ENCODE measurements around the gene NQO1.
"Not testable (repeated sequence)": the region's sequence is repeated elsewhere in the genome, so short reads cannot be mapped to it uniquely, and the experiment has no call there.

Gene NQO1

DNA sequence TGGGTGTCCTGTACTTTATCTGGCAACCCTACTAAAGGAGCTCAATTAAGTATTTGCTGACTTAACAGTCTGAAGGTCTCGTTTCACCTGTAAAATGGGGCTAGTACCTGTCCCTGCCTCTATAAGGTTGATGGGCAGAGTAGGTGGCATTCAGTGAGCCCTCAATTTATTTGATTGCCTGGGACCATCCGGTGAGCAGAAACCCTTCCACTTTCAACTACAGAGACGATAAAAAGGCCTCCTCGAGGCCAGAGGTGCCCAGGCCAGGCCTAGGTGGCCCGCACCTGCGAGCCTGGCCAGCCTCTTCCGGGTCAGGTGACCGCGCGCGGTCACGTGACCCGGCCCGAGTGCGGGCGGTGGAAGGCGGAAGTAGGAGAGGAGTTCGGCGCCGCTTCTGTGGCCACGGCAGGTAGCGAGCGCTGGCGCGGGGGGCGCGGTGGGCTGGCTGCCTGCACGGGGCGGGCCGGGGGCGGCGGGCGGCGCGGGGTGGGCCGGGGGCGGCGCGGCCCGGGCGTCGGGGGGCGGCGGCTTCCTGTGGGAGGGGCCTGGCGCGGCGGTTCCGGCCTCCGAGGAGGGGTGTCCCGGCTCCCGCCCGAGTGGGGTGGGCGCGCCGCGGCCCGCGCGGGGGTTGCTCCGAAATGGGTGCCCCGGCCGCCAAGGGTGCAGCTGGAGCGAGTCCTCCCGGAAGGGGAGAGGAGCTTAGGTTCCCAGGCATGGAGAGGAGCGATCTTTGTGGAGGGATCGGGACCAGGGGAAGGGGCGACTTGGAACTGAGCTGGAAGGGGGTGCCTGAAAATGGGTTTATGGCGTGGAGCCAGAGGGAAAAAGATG, 35.8 kb upstream of the NQO1 start, which contains the start of gene WWP2:
Gene WWP2, plus strand, starts transcription at position 350 of the 831 bp plus-strand sequence. CDS start 24,679 bp downstream, outside the sequence.
- Histone ChIP-seq H3K9ac (ENCODE audit: low read length in 5 of 5) (peak within 1 kb of the TSS; percentile 85 to 98 (median 92)), H3K27ac (ENCODE audit: low read depth, low read length) (peak within 1 kb of the TSS; percentile 90), H3K27me3 (ENCODE audit: control insufficient read depth in 5 of 5, insufficient read depth in 4 of 5, low read length in 5 of 5) (no peaks in the 10 kb centered on the region), H3K9me3 (ENCODE audit: control insufficient read depth in 5 of 5, low read length in 5 of 5) (no peaks in the 10 kb centered on the region), H3K4me3 (ENCODE audit: low read depth in 1 of 5, low read length in 5 of 5) (peak within 1 kb of the TSS; percentile 89 to 99 (median 96)), H3K36me3 (ENCODE audit: control insufficient read depth in 5 of 5, insufficient read depth in 5 of 5, low read length in 5 of 5) (no peaks in the 10 kb centered on the region), H3K4me1 (ENCODE audit: control insufficient read depth in 5 of 5, insufficient read depth in 5 of 5, low read length in 5 of 5) (peaks cover 0 to 20% (median 18%) of the 10 kb centered on the region in 5 donors)

DNA sequence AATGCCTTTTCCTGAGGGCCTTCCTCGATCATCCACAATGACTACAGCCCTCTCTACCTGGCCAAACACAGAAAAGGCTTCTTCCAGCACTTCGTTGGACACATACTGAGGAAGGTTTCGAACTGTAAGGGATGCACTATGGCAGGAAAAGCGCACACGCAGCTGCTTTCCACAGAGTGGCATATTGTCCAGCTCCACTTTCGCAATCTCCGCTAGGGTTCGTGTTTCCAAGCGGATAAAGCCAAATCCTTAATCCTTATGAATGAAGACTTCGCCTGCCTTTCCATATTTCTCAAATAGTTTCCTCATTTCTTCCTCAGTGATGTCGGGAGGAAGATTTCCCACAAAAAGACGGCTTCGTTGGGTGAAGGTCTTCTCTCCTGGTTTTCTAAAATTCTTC, 31.0 kb upstream of the NQO1 start:
- not testable (repeated sequence) for H3K4me3 ChIP-seq (ENCODE audit: low read depth in 1 of 5, low read length in 5 of 5); H3K36me3 ChIP-seq (ENCODE audit: control insufficient read depth in 5 of 5, insufficient read depth in 5 of 5, low read length in 5 of 5); H3K27ac ChIP-seq (ENCODE audit: low read depth, low read length); H3K27me3 ChIP-seq (ENCODE audit: control insufficient read depth in 5 of 5, insufficient read depth in 4 of 5, low read length in 5 of 5); H3K9me3 ChIP-seq (ENCODE audit: control insufficient read depth in 5 of 5, low read length in 5 of 5); H3K9ac ChIP-seq (ENCODE audit: low read length in 5 of 5)
- H3K4me1 ChIP-seq (ENCODE audit: control insufficient read depth in 5 of 5, insufficient read depth in 5 of 5, low read length in 5 of 5) = peaks cover 1 to 24% (median 22%) of the 10 kb centered on the region in 5 donors

DNA sequence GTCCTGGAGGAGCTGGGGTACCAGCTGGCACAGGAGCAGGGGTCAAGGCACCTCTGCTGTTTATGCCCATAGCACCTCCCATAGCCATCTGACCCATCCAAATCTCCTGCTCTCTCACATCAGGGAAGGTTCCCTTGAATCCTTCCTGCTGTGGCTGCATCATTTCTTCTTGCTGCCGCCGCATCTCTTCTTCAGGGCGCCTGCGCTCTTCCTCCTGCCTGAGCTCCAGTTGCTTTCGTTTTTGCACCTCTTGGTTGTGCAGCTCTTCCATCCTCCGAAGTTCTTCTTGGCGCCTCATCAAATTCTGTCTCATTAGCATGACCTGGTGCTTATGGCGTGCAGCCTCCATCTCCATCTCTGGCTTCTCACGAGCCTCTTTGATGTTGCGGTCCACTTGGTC, 30.3 kb upstream of the NQO1 start:
- Histone ChIP-seq H3K9ac (ENCODE audit: low read length in 5 of 5) (no peak overlapping the region), H3K27ac (ENCODE audit: low read depth, low read length) (no peak overlapping the region)

DNA sequence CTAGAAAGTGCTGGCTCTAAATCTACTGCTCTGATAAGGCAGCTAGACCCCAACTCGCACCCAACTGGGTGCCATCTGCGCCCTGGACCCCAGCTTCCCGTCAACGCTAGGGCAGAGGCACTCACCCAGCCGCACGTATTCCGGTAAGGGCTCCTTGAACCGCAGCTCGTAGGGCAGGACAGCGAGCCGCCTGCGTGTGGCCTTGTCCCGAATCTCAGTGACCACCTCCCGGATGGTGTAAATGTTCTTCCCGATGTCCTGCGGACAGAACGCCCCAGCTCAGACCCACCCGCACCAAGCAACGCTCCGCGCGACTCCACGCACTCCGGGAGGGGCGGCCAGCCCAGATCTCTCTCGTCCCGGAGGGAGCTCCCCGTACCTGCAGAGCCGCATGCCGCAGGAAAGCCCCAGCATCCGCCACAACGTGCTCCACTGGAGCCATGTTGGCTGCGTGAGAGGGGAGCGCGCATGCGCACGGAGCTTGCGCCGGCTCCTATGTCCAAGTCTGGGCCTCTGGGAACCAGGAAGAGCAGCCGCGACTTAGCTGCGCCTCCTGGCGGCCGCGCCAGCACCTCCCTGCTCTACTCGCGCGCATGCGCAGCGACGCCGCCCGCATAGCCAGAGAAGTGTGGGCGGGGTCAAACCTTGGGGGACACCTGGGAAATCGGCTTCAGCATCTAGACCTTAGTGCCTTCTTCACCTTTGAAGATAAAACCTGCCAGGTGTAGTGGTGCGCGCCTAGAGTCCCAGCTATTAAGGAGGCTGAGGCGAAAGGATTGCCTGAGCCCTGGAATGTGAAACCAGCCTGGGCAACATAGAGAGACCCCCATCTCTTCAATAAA, 28.3 kb upstream of the NQO1 start, which contains the start of gene NOB1:
Gene NOB1, minus strand, starts transcription at position 458 of the 842 bp plus-strand sequence. Its CDS starts 16 bp downstream, at position 442.
- H3K9me3 ChIP-seq (ENCODE audit: control insufficient read depth in 5 of 5, low read length in 5 of 5) = no peaks in the 10 kb centered on the region
- peak within 1 kb of the TSS; percentile 39 to 95 (median 79) for H3K9ac ChIP-seq (ENCODE audit: low read length in 5 of 5)
- peaks cover 3 to 16% (median 11%) of the 10 kb centered on the region in 5 donors for H3K36me3 ChIP-seq (ENCODE audit: control insufficient read depth in 5 of 5, insufficient read depth in 5 of 5, low read length in 5 of 5)
- peak within 1 kb of the TSS; percentile 80 for H3K27ac ChIP-seq (ENCODE audit: low read depth, low read length)
- H3K4me3 ChIP-seq (ENCODE audit: low read depth in 1 of 5, low read length in 5 of 5) = peak within 1 kb of the TSS; percentile 79 to 98 (median 94)
- H3K4me1 ChIP-seq (ENCODE audit: control insufficient read depth in 5 of 5, insufficient read depth in 5 of 5, low read length in 5 of 5) = peaks cover 1 to 18% (median 16%) of the 10 kb centered on the region in 5 donors
- H3K27me3 ChIP-seq (ENCODE audit: control insufficient read depth in 5 of 5, insufficient read depth in 4 of 5, low read length in 5 of 5) = no peaks in the 10 kb centered on the region

More for the DNA sequence above, 30.3 kb upstream of the NQO1 start:
- no peak overlapping the region for H3K4me3 ChIP-seq (ENCODE audit: low read depth in 1 of 5, low read length in 5 of 5)
- peaks cover 0 to 4% (median 3%) of the 10 kb centered on the region in 5 donors for H3K36me3 ChIP-seq (ENCODE audit: control insufficient read depth in 5 of 5, insufficient read depth in 5 of 5, low read length in 5 of 5)
- H3K9me3 ChIP-seq (ENCODE audit: control insufficient read depth in 5 of 5, low read length in 5 of 5) = no peaks in the 10 kb centered on the region
- H3K27me3 ChIP-seq (ENCODE audit: control insufficient read depth in 5 of 5, insufficient read depth in 4 of 5, low read length in 5 of 5) = no peaks in the 10 kb centered on the region
- H3K4me1 ChIP-seq (ENCODE audit: control insufficient read depth in 5 of 5, insufficient read depth in 5 of 5, low read length in 5 of 5) = peaks cover 1 to 21% (median 18%) of the 10 kb centered on the region in 5 donors

- H3K4me3 ChIP-seq (ENCODE audit: low read depth in 1 of 5, low read length in 5 of 5) = peak overlapping the region; percentile 79 to 98 (median 94)
- peak overlapping the region; percentile 80 for H3K27ac ChIP-seq (ENCODE audit: low read depth, low read length)
- H3K9ac ChIP-seq (ENCODE audit: low read length in 5 of 5) = peak overlapping the region; percentile 39 to 95 (median 79)
- peaks cover 3 to 21% (median 14%) of the 10 kb centered on the region in 5 donors for H3K36me3 ChIP-seq (ENCODE audit: control insufficient read depth in 5 of 5, insufficient read depth in 5 of 5, low read length in 5 of 5)
- H3K27me3 ChIP-seq (ENCODE audit: control insufficient read depth in 5 of 5, insufficient read depth in 4 of 5, low read length in 5 of 5) = no peaks in the 10 kb centered on the region
- H3K9me3 ChIP-seq (ENCODE audit: control insufficient read depth in 5 of 5, low read length in 5 of 5) = no peaks in the 10 kb centered on the region
- H3K4me1 ChIP-seq (ENCODE audit: control insufficient read depth in 5 of 5, insufficient read depth in 5 of 5, low read length in 5 of 5) = peaks cover 1 to 18% (median 16%) of the 10 kb centered on the region in 5 donors
Observed at GRCh38 chr16:69754143-69754468, 27.7 kb upstream of the NQO1 start.

DNA sequence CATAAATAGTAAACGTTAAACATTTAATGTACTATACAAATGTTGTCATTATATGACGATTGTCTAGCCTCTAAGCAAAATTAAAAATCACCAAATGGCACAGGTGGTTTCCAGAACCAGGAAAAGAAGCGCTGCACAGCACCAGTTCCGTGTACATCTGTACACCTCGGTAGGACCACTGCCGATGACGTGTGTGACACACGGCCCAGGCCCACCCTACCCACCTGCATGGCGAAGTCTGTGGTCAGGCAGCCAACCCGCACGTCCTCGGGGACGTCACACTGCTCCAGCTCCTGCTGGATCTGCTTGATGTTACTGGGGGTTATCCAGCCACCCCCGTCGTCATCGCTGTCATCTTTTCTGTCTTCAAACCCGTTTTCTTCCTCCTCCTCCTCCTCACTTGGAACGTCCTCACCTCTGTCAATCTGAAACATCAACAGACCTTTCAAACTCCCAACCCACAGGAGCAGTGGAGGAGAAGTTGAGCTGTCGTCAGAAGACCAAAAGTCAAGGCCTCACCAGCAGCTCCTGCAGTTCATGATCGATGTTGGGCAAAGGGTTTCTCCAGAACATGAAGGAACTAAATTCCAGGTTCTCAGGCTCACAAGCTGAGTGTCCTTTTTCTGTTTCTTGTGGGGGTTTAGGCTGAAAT, 22.5 kb upstream of the NQO1 start:
- peaks cover 1 to 10% (median 9%) of the 10 kb centered on the region in 5 donors for H3K4me1 ChIP-seq (ENCODE audit: control insufficient read depth in 5 of 5, insufficient read depth in 5 of 5, low read length in 5 of 5)
- H3K9ac ChIP-seq (ENCODE audit: low read length in 5 of 5) = no peak overlapping the region
- no peak overlapping the region for H3K4me3 ChIP-seq (ENCODE audit: low read depth in 1 of 5, low read length in 5 of 5)
- no peaks in the 10 kb centered on the region for H3K27me3 ChIP-seq (ENCODE audit: control insufficient read depth in 5 of 5, insufficient read depth in 4 of 5, low read length in 5 of 5)
- H3K27ac ChIP-seq (ENCODE audit: low read depth, low read length) = no peak overlapping the region
- no peaks in the 10 kb centered on the region for H3K9me3 ChIP-seq (ENCODE audit: control insufficient read depth in 5 of 5, low read length in 5 of 5)
- peaks cover 3 to 74% (median 55%) of the 10 kb centered on the region in 5 donors for H3K36me3 ChIP-seq (ENCODE audit: control insufficient read depth in 5 of 5, insufficient read depth in 5 of 5, low read length in 5 of 5)

GRCh38 chr16:69747115-69747514, 20.8 kb upstream of the NQO1 start:
- peaks cover 0 to 7% (median 2%) of the 10 kb centered on the region in 5 donors for H3K4me1 ChIP-seq (ENCODE audit: control insufficient read depth in 5 of 5, insufficient read depth in 5 of 5, low read length in 5 of 5)
- no peak overlapping the region for H3K4me3 ChIP-seq (ENCODE audit: low read depth in 1 of 5, low read length in 5 of 5)
- no peaks in the 10 kb centered on the region for H3K27me3 ChIP-seq (ENCODE audit: control insufficient read depth in 5 of 5, insufficient read depth in 4 of 5, low read length in 5 of 5)
- no peak overlapping the region for H3K27ac ChIP-seq (ENCODE audit: low read depth, low read length)
- H3K36me3 ChIP-seq (ENCODE audit: control insufficient read depth in 5 of 5, insufficient read depth in 5 of 5, low read length in 5 of 5) = peaks cover 3 to 87% (median 68%) of the 10 kb centered on the region in 5 donors
- H3K9ac ChIP-seq (ENCODE audit: low read length in 5 of 5) = no peak overlapping the region
- no peaks in the 10 kb centered on the region for H3K9me3 ChIP-seq (ENCODE audit: control insufficient read depth in 5 of 5, low read length in 5 of 5)

DNA sequence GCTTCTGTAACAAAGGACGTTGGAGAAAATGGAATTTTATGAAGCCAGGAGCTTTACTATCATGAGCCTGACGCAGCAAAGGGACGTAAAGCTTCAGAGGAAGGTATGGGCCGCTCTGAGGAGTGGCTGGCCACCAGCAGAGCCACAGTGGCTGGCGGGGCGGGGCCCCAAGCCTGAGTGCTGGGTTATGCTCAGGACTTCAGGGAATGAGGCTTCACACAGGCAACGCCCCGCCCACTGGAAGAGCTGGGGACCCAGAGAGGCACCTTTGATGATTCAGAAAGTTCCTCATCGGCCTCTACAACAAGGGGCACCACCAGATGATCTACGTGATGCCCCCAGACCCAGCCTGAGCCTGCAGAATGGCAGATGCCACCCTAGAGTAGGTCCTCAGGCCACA, 19.6 kb upstream of the NQO1 start:
- H3K27ac ChIP-seq (ENCODE audit: low read depth, low read length) = no peak overlapping the region
- no peaks in the 10 kb centered on the region for H3K9me3 ChIP-seq (ENCODE audit: control insufficient read depth in 5 of 5, low read length in 5 of 5)
- no peaks in the 10 kb centered on the region for H3K27me3 ChIP-seq (ENCODE audit: control insufficient read depth in 5 of 5, insufficient read depth in 4 of 5, low read length in 5 of 5)

GRCh38 chr16:69745232-69745612, 18.9 kb upstream of the NQO1 start:
- Histone ChIP-seq H3K4me1 (ENCODE audit: control insufficient read depth in 5 of 5, insufficient read depth in 5 of 5, low read length in 5 of 5) (peaks cover 0 to 17% (median 15%) of the 10 kb centered on the region in 5 donors), H3K36me3 (ENCODE audit: control insufficient read depth in 5 of 5, insufficient read depth in 5 of 5, low read length in 5 of 5) (peaks cover 3 to 87% (median 69%) of the 10 kb centered on the region in 5 donors), H3K9me3 (ENCODE audit: control insufficient read depth in 5 of 5, low read length in 5 of 5) (no peaks in the 10 kb centered on the region), H3K9ac (ENCODE audit: low read length in 5 of 5) (no peak overlapping the region), H3K4me3 (ENCODE audit: low read depth in 1 of 5, low read length in 5 of 5) (no peak overlapping the region), H3K27me3 (ENCODE audit: control insufficient read depth in 5 of 5, insufficient read depth in 4 of 5, low read length in 5 of 5) (no peaks in the 10 kb centered on the region), H3K27ac (ENCODE audit: low read depth, low read length) (no peak overlapping the region)

More for the DNA sequence above, 19.6 kb upstream of the NQO1 start:
- Histone ChIP-seq H3K4me3 (ENCODE audit: low read depth in 1 of 5, low read length in 5 of 5) (no peak overlapping the region), H3K4me1 (ENCODE audit: control insufficient read depth in 5 of 5, insufficient read depth in 5 of 5, low read length in 5 of 5) (peaks cover 0 to 17% (median 14%) of the 10 kb centered on the region in 5 donors), H3K9ac (ENCODE audit: low read length in 5 of 5) (no peak overlapping the region), H3K36me3 (ENCODE audit: control insufficient read depth in 5 of 5, insufficient read depth in 5 of 5, low read length in 5 of 5) (peaks cover 6 to 90% (median 72%) of the 10 kb centered on the region in 5 donors)

Data from subcutaneous abdominal adipose tissue (tissue), 5 donors.